GM20000 (cell line): ENCODE measurements around the gene ZFYVE27.

Experiments used
- DNase-seq: peaks from one replicate; pipeline ENCODE4 v3.0.0; 2012; ENCODE audit warnings: low spot score
- TF ChIP-seq, protein P1 (sequence below): IDR thresholded peaks from 2 replicates; pipeline ENCODE4 v1.5.1; 2012; ENCODE audit warnings: mild to moderate bottlenecking, control low read depth; ENCODE audit errors: extremely low read depth, missing control alignments

Gene ZFYVE27

DNA sequence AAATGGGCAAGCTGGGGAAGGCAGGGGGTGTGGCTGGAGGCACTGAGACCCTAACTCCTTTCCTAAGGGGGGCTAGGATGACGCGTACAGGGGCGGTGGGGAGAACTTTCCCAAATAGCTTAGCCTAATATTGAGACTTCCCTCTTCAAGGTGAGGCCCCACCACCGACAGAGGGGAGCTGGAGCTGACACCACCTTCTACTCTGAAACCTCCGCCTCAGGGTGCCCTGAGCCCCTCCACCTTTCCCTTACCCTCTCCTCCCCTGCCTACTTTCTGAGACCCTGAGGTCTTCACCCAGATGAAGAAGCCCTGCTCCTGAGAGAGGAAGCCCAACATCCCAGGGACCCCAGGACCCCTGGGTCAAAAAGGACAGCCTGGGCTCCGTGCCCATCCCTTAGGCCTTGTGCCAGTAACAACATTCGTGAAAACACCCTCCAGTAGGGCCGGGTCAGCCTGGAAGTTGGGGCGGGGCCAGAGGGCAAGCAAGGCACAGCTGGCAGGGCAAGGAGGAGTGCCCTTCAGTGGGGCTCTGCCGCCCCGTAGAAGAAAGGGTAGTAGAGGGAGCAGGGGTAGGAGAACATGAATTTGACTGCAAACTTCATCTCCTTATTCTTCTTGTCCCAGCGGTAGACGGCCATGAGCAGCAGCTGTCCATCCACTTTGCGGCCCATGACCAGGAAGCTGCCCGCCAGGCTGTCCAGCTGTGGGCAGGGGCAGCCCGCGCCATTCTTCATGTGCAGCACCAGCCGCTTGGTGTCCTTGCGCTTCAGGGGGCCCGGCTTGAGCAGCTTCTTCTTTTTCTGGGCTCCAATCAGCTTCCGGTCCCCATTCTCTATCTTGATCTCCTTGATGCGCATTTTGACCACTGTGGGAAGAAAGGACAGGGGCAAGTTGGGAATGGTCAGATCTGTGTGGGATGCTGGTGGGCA is 30.3 kb downstream of the ZFYVE27 start:
- DNase-seq: no peak
- TF ChIP-seq, protein P1, sequence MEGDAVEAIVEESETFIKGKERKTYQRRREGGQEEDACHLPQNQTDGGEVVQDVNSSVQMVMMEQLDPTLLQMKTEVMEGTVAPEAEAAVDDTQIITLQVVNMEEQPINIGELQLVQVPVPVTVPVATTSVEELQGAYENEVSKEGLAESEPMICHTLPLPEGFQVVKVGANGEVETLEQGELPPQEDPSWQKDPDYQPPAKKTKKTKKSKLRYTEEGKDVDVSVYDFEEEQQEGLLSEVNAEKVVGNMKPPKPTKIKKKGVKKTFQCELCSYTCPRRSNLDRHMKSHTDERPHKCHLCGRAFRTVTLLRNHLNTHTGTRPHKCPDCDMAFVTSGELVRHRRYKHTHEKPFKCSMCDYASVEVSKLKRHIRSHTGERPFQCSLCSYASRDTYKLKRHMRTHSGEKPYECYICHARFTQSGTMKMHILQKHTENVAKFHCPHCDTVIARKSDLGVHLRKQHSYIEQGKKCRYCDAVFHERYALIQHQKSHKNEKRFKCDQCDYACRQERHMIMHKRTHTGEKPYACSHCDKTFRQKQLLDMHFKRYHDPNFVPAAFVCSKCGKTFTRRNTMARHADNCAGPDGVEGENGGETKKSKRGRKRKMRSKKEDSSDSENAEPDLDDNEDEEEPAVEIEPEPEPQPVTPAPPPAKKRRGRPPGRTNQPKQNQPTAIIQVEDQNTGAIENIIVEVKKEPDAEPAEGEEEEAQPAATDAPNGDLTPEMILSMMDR: no peak

DNA sequence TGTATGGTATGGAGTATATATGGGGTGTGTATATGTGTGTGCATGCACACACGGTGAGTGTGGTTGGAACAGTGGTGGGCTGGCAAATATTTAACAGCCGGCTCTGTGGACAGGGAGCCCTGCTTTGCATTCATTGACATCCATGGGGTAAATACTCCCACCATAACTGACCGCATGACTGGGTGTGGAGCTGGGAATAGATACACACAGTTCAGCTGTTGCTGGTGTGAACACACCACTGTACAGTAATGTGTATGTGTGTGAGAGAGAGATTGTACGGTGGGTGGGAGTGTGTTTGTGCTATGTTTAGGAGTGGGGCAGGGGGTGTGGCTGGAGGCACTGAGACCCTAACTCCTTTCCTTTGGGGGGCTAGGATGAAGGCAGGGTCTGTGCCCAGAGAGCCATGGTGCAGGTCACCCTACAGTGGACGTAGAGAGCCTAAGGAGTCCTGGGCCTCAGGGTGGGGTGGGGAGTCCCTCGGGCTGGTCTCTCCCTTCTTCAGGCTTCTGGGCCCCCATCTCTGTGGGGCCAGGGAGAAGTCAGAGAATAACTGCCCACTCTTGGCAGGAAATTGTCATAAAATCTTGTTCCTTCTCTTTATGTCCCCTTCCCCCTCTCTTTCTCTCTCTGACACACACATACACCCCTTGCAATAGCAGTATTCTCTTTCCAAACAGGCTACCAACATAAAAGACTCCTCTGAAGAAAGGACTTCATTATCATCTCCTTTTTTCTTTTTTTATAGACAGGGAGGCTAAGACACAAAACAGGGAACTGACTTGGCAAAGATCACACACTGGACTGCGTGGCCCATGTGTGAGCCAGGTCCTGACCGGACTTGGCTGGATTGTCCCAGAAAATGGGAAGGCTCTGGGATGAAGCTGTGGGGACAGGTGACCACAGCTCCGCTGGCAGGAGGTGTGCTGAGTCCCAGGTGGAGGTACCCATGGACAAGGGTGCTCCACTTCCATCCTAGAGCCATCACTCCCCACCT is 31.7 kb downstream of the ZFYVE27 start:
- TF ChIP-seq, protein P1: no peak
- no peak for DNase-seq

DNA sequence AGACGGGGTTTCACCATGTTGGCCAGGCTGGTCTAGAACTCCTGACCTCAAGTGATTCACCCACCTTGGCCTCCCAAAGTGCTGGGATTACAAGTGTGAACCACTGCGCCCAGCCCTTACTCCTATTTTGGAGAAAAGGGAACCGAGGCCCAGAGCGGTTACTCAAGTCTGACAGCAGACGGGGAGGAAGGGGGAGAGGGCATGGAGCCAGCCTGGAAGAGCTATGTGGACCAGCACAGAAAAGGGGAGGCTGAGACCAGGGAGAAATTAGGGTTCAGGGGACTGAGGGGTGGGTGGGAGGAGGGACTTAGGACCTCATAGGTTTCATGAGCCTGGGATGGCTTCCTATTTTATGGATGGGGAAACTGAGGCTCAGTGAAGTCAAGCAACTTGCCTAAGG is 33.3 kb downstream of the ZFYVE27 start:
- TF ChIP-seq, protein P1: no peak
- no peak for DNase-seq

DNA sequence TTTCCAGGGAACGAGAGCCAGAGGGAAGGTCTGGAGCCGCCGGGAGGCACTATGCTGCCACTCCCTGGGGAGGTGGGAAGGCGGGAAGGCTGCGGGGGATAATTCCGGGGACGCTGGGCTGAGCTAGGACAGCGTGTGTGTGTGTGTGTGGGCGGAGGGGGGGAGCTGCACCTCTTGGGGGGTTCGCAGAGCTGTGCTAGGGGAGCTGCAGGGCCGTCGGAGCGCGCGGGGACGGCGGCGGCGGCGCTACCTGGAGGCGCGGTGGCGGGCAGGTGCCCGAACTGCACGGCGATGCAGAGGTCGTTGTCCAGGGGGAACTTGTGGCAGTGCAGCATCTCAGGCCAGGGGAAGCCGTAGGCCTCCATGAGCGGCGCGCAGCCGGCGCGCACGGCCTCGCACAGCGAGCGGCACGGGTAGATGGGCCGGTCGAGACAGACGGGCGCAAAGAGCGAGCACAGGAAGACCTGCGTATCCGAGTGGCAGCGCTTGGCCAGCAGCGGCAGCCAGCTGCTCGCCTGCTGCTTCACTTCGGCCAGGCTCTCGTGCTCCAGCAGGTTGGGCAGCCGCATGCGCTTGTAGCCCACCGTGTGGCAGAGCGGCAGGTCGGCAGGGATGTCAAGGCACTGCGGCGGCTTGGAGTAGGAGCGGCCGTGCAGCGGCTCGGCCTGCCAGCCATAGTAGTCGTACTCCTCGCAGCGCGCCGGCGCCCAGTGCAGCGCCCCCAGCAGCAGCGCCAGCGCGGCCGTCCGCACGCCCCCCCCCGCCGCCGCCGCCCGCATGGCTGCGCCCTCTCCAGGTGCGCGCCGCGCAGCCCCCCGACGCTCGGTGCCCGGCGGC is 34.3 kb downstream of the ZFYVE27 start:
- peak; percentile 45 for DNase-seq
- TF ChIP-seq, protein P1: no peak

DNA sequence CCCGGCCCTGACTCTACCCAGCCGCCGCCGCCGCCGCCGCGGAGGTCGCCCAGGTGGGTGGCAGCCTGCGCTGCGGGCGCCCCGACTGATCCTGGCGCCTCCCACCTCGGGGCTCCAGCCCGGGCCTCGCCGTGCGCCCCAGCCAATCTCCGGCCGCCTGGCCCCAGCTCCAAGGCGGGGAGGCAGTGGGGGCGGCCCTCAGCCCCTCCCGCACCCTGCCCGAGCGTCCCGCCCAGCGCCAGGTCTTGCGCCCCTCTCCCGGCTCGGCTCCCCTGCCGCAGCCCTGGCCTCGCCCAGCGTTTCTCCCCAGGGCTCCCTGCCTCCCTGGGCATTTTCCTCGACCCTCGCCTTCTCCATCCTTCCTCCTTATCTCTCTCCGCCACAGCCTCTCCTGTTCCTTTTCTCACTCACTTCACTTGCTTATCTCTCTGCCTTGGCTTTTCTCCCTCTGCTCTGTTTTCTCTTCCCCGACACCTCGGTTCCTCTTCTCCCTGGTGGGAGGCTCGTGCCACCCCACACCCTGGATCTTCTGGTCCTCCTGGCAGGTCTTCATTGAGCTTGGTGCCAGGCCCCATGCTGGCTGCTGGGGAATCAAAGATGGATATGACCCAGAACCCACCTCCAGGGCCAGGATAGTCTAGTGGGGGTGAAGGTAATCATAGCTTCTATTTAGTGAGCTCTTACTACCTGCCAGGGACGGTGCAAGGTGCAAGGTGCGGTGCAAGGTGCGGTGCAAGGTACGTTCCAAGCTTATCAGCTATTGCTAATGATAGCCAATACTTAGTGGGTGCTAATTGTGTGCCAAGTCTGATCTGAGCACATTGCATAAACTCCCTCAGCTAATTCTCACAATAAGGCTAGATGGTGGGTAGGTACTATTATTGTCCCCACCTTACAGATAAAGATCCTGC is 35.2 kb downstream of the ZFYVE27 start, which contains the start of gene SFRP5:
SFRP5 (minus strand) TSS at position 87 of the 911 bp plus-strand sequence. CDS start 166 bp downstream, outside the sequence.
- TF ChIP-seq, protein P1: no peak
- DNase-seq: no peak

DNA sequence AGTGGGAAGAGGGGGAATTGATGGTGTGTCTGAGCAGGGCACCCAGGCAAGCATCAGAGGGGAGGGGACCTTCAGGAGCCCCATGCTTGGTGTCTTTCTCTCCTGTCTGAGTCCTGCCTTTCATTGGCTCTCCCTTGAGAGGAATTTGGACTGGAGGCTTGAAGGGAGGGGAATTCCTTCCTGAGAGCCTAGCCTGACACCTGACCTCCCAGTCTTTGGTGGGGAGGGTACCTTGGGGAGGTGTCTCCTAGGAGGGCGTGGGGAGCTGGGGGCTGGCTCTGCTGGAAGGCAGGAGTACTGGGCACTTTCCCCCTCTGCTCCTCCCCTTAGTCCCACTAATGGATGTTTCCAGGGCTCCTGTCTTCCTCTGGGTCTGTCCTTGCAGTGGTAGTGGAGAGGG is 36.2 kb downstream of the ZFYVE27 start:
- no peak for DNase-seq
- TF ChIP-seq, protein P1: no peak
